IMR-90 (cell line): ENCODE results near the gene CDH13. TPM values are rescaled to one million over a fixed set of nuclear protein-coding genes. Genes with fewer than 3 reads are reported as not detected.

Experiments used
- ATAC-seq: fragments of 200-7000 bp; cut with Tn5 transposase; 2 replicates; pipeline ENCODE4 v1.9.1; 2020; ENCODE audit warnings: low read depth, mild to moderate bottlenecking, moderate library complexity
- BruUV-seq: library from RNA; stranded (reverse); fragments of 400-500 nt; replicated peaks from 2 replicates; lab custom pipeline; 2021; lab: Mats Ljungman, UMichigan
- CTCF ChIA-PET: fragments of 300-600 bp; formaldehyde crosslinking; extraction: SDS; loops from one replicate; lab custom pipeline; 2021; ENCODE audit warnings: antibody characterized with exemption; lab: Yijun Ruan, JAX
- POLR2A ChIA-PET: fragments of 300-600 bp; sonication (Branson Sonifier 250); formaldehyde crosslinking; loops from one replicate; lab custom pipeline; 2022; ENCODE audit warnings: antibody characterized with exemption; ENCODE audit not compliant: unreplicated experiment; lab: Charles Lee
- DNase-seq: peaks from one replicate; pipeline ENCODE4 v3.0.0; 2013
- H2AFZ ChIP-seq: replicated peaks from 2 replicates; pipeline ENCODE3; 2013; ENCODE audit warnings: low read length, mild to moderate bottlenecking; ENCODE audit not compliant: poor library complexity
- H2AK5ac ChIP-seq: 2 replicates; pipeline ENCODE4 v1.6.1; 2013; ENCODE audit warnings: low read depth, low read length, inconsistent platforms
- H2AK9ac ChIP-seq: replicated peaks from 2 replicates; pipeline ENCODE3; 2013; ENCODE audit warnings: mild to moderate bottlenecking, low read depth, low read length, moderate library complexity; ENCODE audit not compliant: poor library complexity
- H2BK120ac ChIP-seq: 2 replicates; pipeline ENCODE4 v1.6.1; 2013; ENCODE audit warnings: low read depth, low read length, inconsistent platforms
- H2BK15ac ChIP-seq: 3 replicates; pipeline ENCODE4 v1.6.1; 2013; ENCODE audit warnings: low read depth, low read length, inconsistent platforms
- H2BK20ac ChIP-seq: 2 replicates; pipeline ENCODE4 v1.6.1; 2013; ENCODE audit warnings: low read depth, mild to moderate bottlenecking, inconsistent platforms, low read length, moderate library complexity
- H2BK5ac ChIP-seq: 2 replicates; pipeline ENCODE4 v1.6.1; 2013; ENCODE audit warnings: mild to moderate bottlenecking, low read depth, low read length, inconsistent platforms; ENCODE audit not compliant: poor library complexity, severe bottlenecking
- H3K14ac ChIP-seq: replicated peaks from 2 replicates; pipeline ENCODE4 v1.6.1; 2013; ENCODE audit warnings: low read depth, low read length, inconsistent platforms
- H3K18ac ChIP-seq: 2 replicates; pipeline ENCODE4 v1.6.1; 2013; ENCODE audit warnings: low read depth, low read length, control low read depth
- H3K23ac ChIP-seq: 2 replicates; pipeline ENCODE4 v1.6.1; 2013; ENCODE audit warnings: low read depth, low read length, inconsistent platforms
- H3K27ac ChIP-seq: 2 replicates; pipeline ENCODE4 v1.5.1; 2013; ENCODE audit warnings: mild to moderate bottlenecking, control low read depth, low read length; ENCODE audit not compliant: insufficient read depth
- H3K27me3 ChIP-seq: 2 replicates; pipeline ENCODE4 v1.6.1; 2013; ENCODE audit warnings: low read length; ENCODE audit not compliant: control insufficient read depth, insufficient read depth
- H3K36me3 ChIP-seq: 2 replicates; pipeline ENCODE4 v1.6.1; 2013; ENCODE audit warnings: low read length, mixed read lengths; ENCODE audit not compliant: control insufficient read depth, insufficient read depth
- H3K4ac ChIP-seq: 2 replicates; pipeline ENCODE4 v1.6.1; 2013; ENCODE audit warnings: low read depth, low read length, inconsistent platforms
- H3K4me1 ChIP-seq: 2 replicates; pipeline ENCODE4 v1.6.1; 2013; ENCODE audit warnings: low read length, mixed read lengths; ENCODE audit not compliant: control insufficient read depth, insufficient read depth
- H3K4me2 ChIP-seq: 2 replicates; pipeline ENCODE4 v1.6.1; 2013; ENCODE audit warnings: low read depth, mild to moderate bottlenecking, control low read depth, low read length, moderate library complexity
- H3K4me3 ChIP-seq: 2 replicates; pipeline ENCODE4 v1.5.1; 2013; ENCODE audit warnings: low read depth, mild to moderate bottlenecking, control low read depth, low read length, moderate library complexity; ENCODE audit not compliant: insufficient read depth
- H3K56ac ChIP-seq: 2 replicates; pipeline ENCODE4 v1.6.1; 2013; ENCODE audit warnings: low read length, inconsistent platforms; ENCODE audit not compliant: insufficient read depth; ENCODE audit errors: extremely low read depth
- H3K79me1 ChIP-seq, 2 experiments: 2 replicates each; pipeline ENCODE4 v1.6.1; 2013; ENCODE audit warnings: low read length in 2 of 2, inconsistent platforms in 1 of 2, low read depth in 1 of 2
- H3K9ac ChIP-seq: 2 replicates; pipeline ENCODE4 v1.6.1; 2013; ENCODE audit warnings: low read depth, low read length, control low read depth
- H3K9me1 ChIP-seq: 2 replicates; pipeline ENCODE4 v1.6.1; 2013; ENCODE audit warnings: low read length, inconsistent platforms; ENCODE audit not compliant: insufficient read depth
- H3K9me3 ChIP-seq: 2 replicates; pipeline ENCODE4 v1.6.1; 2013; ENCODE audit warnings: low read length; ENCODE audit not compliant: control insufficient read depth, insufficient read depth
- H4K20me1 ChIP-seq: 2 replicates; pipeline ENCODE4 v1.6.1; 2013; ENCODE audit warnings: low read length, inconsistent platforms; ENCODE audit not compliant: insufficient read depth
- H4K5ac ChIP-seq: 2 replicates; pipeline ENCODE4 v1.6.1; 2013; ENCODE audit warnings: mild to moderate bottlenecking, low read depth, low read length, control low read depth
- H4K8ac ChIP-seq, 2 experiments: 2 replicates each; pipeline ENCODE4 v1.6.1; 2013; ENCODE audit warnings: low read depth in 2 of 2, low read length in 2 of 2, control low read depth in 1 of 2, inconsistent platforms in 1 of 2
- H4K91ac ChIP-seq: 2 replicates; pipeline ENCODE4 v1.6.1; 2013; ENCODE audit warnings: low read depth, low read length, inconsistent platforms; ENCODE audit not compliant: insufficient read depth
- BHLHE40 ChIP-seq: fragments of 150-350 bp; IDR thresholded peaks from 2 replicates; pipeline ENCODE4 v1.6.1; 2016; ENCODE audit warnings: mild to moderate bottlenecking, low read depth, low read length
- CEBPB ChIP-seq: IDR thresholded peaks from 2 replicates; pipeline ENCODE4 v1.6.1; 2012; ENCODE audit warnings: low read depth, low read length, improper control_type of control experiment
- CHD1 ChIP-seq: IDR thresholded peaks from 2 replicates; pipeline ENCODE4 v1.6.1; 2012; ENCODE audit warnings: low read depth, low read length, improper control_type of control experiment
- FOS ChIP-seq: fragments of 150-350 bp; IDR thresholded peaks from 2 replicates; pipeline ENCODE4 v1.6.1; 2016; ENCODE audit warnings: low read depth, low read length
- MAFK ChIP-seq: IDR thresholded peaks from 2 replicates; pipeline ENCODE4 v1.6.1; 2012; ENCODE audit warnings: low read depth, low read length, improper control_type of control experiment
- MAZ ChIP-seq: IDR thresholded peaks from 2 replicates; pipeline ENCODE4 v1.6.1; 2012; ENCODE audit warnings: low read depth, mild to moderate bottlenecking, low read length, improper control_type of control experiment, moderate library complexity, borderline replicate concordance
- MXI1 ChIP-seq: IDR thresholded peaks from 2 replicates; pipeline ENCODE4 v1.6.1; 2012; ENCODE audit warnings: low read depth, mild to moderate bottlenecking, low read length, moderate library complexity, borderline replicate concordance
- NFE2L2 ChIP-seq: fragments of 150-350 bp; IDR thresholded peaks from 2 replicates; pipeline ENCODE4 v1.6.1; 2016; ENCODE audit warnings: low read depth, mild to moderate bottlenecking, low read length
- POLR2A ChIP-seq: IDR thresholded peaks from 2 replicates; pipeline ENCODE4 v1.6.1; 2012; ENCODE audit warnings: mild to moderate bottlenecking, low read depth, low read length
- RAD21 ChIP-seq: IDR thresholded peaks from 2 replicates; pipeline ENCODE4 v1.6.1; 2012; ENCODE audit warnings: low read length, improper control_type of control experiment
- RCOR1 ChIP-seq: IDR thresholded peaks from 2 replicates; pipeline ENCODE4 v1.6.1; 2012; ENCODE audit warnings: mild to moderate bottlenecking, low read length, improper control_type of control experiment; ENCODE audit not compliant: insufficient replicate concordance
- RFX5 ChIP-seq: IDR thresholded peaks from 2 replicates; pipeline ENCODE4 v1.8.0; 2012; ENCODE audit warnings: low read depth, mild to moderate bottlenecking, low read length, moderate library complexity
- SMC3 ChIP-seq: fragments of 150-350 bp; IDR thresholded peaks from 2 replicates; pipeline ENCODE4 v1.6.1; 2016; ENCODE audit warnings: low read depth, mild to moderate bottlenecking, antibody characterized with exemption, low read length, moderate library complexity
- WGBS, 2 experiments: methylation state at CpG; one replicate each; pipeline versions ENCODE4 v1.1.5 to v1.1.7; 2013; ENCODE audit warnings: missing lambda C conversion rate in 2 of 2; ENCODE audit not compliant: insufficient read length in 1 of 2; ENCODE audit errors: extremely low coverage in 2 of 2; 5-methylcytosine and 5-hydroxymethylcytosine counted together
- dilution Hi-C: fragments of 300-500 bp; cut with HindIII; formaldehyde crosslinking; loops from one replicate; pipeline ENCODE4 v1.14.3; 2018; ENCODE audit warnings: low sequenced_read_pairs; ENCODE audit not compliant: unreplicated experiment
- in situ Hi-C: fragments of 300-500 bp; cut with MboI; formaldehyde crosslinking; loops from 3 replicates; pipeline ENCODE4 v1.14.3; 2019; ENCODE audit warnings: low sequenced_read_pairs, inconsistent platforms, mixed read lengths
- intact Hi-C: fragments of 100-400 bp; cut with micrococcal nuclease; formaldehyde crosslinking; loops from 2 replicates; pipeline ENCODE4 v1.10.0; 2022
- polyA plus RNA-seq, 3 experiments: library from polyadenylated mRNA; depleted of rRNA; stranded (reverse); fragments of >200 nt; gene quantifications; 2 replicates each; pipeline ENCODE4 v1.2.3, GENCODE V29; 2012; ENCODE audit warnings: low replicate concordance in 1 of 3
- total RNA-seq: library from RNA; depleted of rRNA; stranded (reverse); fragments of >200 nt; gene quantifications from 2 replicates; pipeline ENCODE4 v1.2.3, GENCODE V29; 2012
- TF ChIP-seq, protein P1 (sequence below): conservative IDR thresholded peaks from 2 replicates; pipeline ENCODE4 v1.5.1; 2012; ENCODE audit warnings: mild to moderate bottlenecking, low read depth, low read length, improper control_type of control experiment
- TF ChIP-seq, protein P2 (sequence below): fragments of 150-350 bp; IDR thresholded peaks from 2 replicates; pipeline ENCODE4 v1.6.1; 2017; ENCODE audit warnings: mild to moderate bottlenecking, antibody characterized with exemption, low read length, low read depth
- TF ChIP-seq, protein P3 (sequence below): fragments of 150-350 bp; IDR thresholded peaks from 2 replicates; pipeline ENCODE4 v1.6.1; 2016; ENCODE audit warnings: low read depth, mild to moderate bottlenecking, low read length, moderate library complexity, borderline replicate concordance

CDH13 gene
- total and polyA plus RNA-seq, 2 of the 4 experiments (the other 2 are of a cell fraction): 61.6 to 74.7 TPM

DNA sequence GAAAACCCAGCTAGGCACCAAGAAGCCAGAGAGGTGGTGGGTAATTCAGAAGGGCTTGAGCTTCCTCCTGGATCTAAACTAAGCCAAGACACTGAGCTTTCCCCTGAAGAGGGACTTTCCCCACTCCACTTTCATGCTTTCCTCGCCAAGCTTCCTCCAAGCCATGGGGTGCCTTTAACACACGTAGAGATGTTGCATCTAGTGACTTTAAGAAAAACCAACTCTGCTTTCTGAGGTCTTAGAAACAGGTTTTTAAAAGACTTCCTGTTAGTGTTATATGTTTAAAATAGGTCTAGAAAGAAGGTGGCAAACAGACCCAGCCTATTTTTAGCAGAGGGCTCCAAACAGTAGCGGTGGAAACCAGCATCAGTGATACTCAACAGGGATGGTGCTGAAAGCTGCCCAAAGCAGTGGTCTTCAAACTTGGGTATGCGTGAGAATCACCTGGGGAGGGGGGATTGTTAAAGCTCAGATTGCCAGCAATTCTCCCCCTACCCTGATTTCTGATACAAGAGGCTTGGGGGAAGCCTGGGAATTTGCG lies 585.6 kb downstream of the CDH13 start:
- Histone ChIP-seq H3K14ac (no peak overlapping the region; the same call in 1 of the 2 replicates), H4K8ac (no peak overlapping the region), H3K4me2 (no peak overlapping the region), H3K4me1 (no peaks in the 10 kb centered on the region), H3K79me1 (no peaks in the 10 kb centered on the region), H3K56ac (no peak overlapping the region), H3K9me3 (no peaks in the 10 kb centered on the region), H3K18ac (no peak overlapping the region), H2BK20ac (no peak overlapping the region), H3K4me3 (no peak overlapping the region), H2BK120ac (no peak overlapping the region), H3K9me1 (peaks cover 3% of the 10 kb centered on the region; the same call in 1 of the 2 replicates), H2AFZ (no peak overlapping the region), H3K27me3 (no peaks in the 10 kb centered on the region), H2BK15ac (no peak overlapping the region), H2AK9ac (no peak overlapping the region), H4K20me1 (peaks cover 3% of the 10 kb centered on the region; the same call in 1 of the 2 replicates), H4K5ac (no peak overlapping the region), H3K27ac (no peak overlapping the region), H4K91ac (no peak overlapping the region), H3K23ac (no peak overlapping the region), H2AK5ac (no peak overlapping the region), H3K4ac (no peak overlapping the region), H3K36me3 (no peaks in the 10 kb centered on the region), H3K9ac (no peak overlapping the region), H2BK5ac (no peak overlapping the region)
- CTCF ChIA-PET: interaction anchor here (0.6 kb wide), 1 partner anchor 193 kb away, joined by 7 read pairs; no protein-coding TSS in a partner anchor
- POLR2A ChIA-PET: no interaction called here
- dilution Hi-C loops (no loop called here), intact Hi-C loops (loop anchor here (10.0 kb wide), 1 partner anchor 328 kb away; no protein-coding TSS in a partner anchor), in situ Hi-C loops (loop anchor here (10.0 kb wide), 1 partner anchor 588 kb away; the partner anchor contains the start of gene CDH13)
- DNase-seq (no peak), ATAC-seq (no peak)
- no TSS peak for BruUV-seq
- no CpG with 5 or more reads among the region's 5 CpGs for WGBS, 2 experiments
- TF ChIP-seq, protein P1, sequence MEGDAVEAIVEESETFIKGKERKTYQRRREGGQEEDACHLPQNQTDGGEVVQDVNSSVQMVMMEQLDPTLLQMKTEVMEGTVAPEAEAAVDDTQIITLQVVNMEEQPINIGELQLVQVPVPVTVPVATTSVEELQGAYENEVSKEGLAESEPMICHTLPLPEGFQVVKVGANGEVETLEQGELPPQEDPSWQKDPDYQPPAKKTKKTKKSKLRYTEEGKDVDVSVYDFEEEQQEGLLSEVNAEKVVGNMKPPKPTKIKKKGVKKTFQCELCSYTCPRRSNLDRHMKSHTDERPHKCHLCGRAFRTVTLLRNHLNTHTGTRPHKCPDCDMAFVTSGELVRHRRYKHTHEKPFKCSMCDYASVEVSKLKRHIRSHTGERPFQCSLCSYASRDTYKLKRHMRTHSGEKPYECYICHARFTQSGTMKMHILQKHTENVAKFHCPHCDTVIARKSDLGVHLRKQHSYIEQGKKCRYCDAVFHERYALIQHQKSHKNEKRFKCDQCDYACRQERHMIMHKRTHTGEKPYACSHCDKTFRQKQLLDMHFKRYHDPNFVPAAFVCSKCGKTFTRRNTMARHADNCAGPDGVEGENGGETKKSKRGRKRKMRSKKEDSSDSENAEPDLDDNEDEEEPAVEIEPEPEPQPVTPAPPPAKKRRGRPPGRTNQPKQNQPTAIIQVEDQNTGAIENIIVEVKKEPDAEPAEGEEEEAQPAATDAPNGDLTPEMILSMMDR: no peak
- no peak for TF ChIP-seq MXI1
- TF ChIP-seq, protein P2, sequence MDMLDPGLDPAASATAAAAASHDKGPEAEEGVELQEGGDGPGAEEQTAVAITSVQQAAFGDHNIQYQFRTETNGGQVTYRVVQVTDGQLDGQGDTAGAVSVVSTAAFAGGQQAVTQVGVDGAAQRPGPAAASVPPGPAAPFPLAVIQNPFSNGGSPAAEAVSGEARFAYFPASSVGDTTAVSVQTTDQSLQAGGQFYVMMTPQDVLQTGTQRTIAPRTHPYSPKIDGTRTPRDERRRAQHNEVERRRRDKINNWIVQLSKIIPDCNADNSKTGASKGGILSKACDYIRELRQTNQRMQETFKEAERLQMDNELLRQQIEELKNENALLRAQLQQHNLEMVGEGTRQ: no peak
- no peak for TF ChIP-seq SMC3
- TF ChIP-seq FOS: no peak
- no peak for TF ChIP-seq RCOR1
- TF ChIP-seq CEBPB: no peak
- no peak for TF ChIP-seq MAFK
- TF ChIP-seq, protein P3, sequence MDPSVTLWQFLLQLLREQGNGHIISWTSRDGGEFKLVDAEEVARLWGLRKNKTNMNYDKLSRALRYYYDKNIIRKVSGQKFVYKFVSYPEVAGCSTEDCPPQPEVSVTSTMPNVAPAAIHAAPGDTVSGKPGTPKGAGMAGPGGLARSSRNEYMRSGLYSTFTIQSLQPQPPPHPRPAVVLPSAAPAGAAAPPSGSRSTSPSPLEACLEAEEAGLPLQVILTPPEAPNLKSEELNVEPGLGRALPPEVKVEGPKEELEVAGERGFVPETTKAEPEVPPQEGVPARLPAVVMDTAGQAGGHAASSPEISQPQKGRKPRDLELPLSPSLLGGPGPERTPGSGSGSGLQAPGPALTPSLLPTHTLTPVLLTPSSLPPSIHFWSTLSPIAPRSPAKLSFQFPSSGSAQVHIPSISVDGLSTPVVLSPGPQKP: no peak
- TF ChIP-seq NFE2L2: no peak
- no peak for TF ChIP-seq BHLHE40
- TF ChIP-seq MAZ: no peak
- TF ChIP-seq RAD21: no peak
- no peak for TF ChIP-seq CHD1
- TF ChIP-seq POLR2A: no peak
- no peak for TF ChIP-seq RFX5
